NCI-H146 treated with DMSO at 0.1 percent for 48 hours (cell line): ENCODE measurements around the gene SIL1.

ENCODE experiments used
- DNase-seq: peaks from one replicate; lab custom pipeline; 2025; ENCODE audit not compliant: unreplicated experiment; lab: John Stamatoyannopoulos, UW

Gene SIL1

DNA sequence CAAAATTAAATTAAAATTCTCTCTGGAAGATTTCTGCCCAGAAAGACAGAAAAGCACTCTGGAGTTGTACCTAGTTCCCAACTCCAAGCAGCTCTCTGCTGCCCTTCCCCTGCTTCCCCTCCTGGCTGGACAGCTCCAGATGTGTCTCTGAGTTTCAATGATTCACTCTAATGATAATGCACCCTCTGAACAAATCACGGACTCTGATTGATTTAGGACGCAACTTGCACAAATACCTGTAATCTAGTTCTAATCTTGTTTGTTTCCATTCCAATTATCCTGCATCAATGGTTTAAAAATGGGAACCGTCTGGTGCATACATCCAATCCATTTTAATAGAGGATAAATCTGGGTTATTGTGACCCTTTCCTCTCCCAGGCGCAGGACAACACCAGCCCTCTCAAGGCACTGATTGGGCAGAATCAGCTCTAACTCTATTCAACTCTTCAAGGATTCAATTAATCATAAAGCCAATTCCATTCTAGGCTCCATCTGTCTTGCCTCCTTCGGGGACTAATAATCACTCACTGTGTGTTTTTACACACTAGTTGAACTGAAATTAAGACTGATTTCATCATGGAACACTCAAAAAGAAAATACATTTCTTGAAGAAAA, 211.9 kb downstream of the SIL1 start:
- no peak for DNase-seq

DNA sequence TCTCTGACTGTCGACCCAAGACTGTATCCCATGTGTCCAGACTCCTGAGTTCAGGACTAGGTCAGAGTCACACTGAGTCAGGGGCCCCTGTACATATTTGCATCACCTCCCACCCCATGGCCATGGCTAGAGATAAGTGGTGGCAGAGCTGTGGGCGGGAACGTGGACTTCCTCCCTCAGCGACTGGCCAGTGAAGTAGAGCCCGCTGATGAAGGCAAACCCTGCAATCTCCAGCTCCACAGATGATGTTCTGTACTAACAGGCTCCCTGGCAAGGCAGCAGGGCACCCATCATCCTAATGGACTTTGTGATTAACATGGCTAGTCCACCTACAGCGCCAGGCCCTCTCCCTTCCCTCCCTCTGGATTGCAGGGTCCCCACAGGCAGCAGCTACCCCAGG, 212.5 kb downstream of the SIL1 start:
- no peak for DNase-seq

DNA sequence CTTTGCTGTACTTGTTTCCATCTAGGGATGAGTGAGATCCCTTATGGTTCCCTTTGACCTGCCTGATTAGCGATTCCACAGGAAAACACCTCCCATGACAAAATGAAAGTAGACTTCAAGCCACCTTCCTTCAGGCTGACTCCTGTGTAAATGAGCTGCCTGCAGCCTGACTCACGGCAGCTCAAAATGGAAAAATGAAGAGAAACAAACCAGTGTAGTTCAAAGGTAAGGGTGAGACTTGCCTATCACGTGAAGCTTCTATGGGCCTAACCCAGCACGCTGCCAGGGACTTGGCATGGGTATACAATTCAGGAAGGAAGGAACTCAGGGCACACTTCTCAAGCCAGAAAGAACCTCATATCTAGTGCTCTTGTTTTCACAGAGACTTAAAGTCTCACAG, 212.9 kb downstream of the SIL1 start:
- DNase-seq = no peak

DNA sequence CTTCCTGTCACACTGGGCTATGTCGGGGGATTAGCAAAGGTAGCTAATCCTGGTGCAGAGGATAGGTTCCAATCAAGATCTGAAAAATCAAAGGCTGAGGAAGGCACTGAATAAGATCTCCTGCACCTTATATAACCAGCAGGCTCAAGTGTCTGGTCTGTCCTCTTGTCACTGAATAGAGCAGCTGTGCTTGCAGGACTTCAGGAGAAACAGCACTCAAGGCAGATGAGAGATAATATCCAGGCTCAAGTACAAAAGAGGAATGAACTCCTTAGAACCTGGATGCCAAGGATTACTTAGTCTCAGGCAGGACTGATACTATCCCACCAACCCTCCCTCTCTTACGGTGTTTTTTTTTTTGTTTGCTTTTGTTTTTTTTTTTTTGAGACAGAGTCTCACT, 214.2 kb downstream of the SIL1 start:
- no peak for DNase-seq

DNA sequence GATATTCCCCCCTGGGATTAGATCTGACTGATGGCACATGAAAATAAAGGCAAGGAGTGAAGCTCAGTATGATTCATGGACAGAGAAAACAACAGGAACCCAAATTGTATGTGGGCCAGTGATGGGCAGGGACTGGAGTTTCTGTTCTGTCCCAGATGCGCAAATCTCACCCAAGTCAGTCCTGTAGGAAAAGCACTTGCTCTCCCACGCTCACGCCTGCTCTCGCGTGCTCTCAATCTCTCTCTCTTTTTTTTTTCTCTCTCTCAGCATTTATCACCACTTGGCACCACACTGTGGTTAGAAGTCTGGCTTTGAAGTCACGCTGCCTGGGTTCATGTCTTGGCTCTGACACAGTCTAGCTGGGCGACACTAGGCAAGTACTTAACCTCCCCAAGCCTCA, 216.6 kb downstream of the SIL1 start:
- DNase-seq = no peak

DNA sequence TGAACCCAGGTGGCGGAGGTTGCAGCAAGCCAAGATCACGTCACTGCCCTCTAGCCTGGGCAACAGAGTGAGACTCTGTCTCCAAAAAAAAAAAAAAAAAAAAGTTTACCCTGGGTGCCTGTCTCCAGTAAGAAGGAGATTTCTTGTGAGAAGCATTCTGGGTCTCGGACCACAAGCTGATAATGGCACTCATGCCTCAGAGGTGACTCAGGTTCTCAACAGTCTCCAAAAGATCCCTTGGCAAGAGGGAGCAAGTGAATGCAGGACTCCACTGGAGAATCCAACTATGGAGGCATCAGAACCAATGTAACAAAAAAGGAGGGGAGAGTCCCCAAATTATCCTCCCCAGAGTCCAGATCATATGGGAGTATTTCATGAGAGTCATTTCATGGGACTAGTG, 217.0 kb downstream of the SIL1 start:
- no peak for DNase-seq

DNA sequence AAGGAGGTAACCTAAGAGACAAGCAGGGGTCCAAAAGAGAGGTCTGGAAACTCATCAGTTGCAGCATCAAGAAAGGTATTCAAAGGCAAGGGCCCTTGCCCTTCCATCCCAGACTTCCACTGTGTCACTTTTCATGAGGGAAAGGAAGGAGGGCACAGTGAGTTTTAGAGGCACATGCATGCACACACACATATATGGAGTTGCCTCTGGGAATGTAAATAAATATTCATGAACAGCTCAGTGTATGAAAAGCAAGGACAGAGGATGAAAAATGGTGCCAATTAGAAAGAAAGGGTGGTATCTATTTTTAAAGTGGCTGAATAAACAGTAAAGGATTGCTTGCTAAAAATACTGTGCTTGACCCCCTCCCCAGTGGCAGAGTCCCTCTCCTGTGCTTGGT, 217.7 kb downstream of the SIL1 start:
- DNase-seq = no peak

DNA sequence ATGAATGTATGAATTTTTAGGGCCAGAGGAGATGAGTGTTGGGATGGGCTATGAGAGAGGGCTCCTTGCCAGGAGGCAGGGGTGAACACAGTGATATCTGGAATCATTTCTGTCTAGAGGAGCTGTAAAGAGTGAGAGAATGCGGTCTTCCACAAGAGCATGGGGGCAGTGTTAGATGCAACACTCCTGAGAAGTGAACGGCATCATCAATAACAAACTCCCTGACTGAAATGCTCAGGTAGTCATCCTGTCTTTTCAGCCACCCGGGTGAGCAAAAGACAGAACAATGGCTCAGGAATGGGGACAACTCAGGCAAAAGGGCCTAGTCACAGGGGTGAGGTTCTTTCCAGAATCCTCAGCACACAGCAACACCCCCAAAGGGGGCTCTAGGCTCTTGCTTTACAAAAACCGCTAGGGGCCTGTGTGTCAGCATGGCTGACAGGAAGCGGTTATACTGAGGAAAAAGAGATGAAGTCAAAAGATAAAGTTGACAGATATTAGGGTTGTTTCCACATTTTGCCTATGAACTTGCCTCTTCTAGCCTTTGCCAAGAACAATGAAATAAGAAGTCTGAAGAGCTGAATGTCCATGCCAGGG, 218.4 kb downstream of the SIL1 start:
- DNase-seq = no peak

DNA sequence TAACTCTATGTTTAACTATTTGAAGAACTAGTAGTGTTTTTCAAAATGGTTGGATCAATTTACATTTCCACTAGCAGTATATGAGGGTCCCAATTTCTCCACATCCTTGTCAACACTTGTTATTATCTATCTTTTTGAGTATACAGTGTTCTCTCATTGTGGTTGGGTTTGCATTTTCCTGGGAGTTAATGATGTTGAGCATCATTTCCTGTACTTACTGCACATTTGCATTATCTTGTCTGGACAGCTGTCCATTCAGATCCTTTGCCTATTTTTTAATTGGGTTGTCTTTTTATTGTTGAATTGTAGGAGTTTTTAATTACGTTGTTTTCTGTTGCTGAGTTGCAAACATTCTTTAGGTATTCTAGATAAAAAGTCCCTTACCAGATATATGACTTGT, 219.6 kb downstream of the SIL1 start:
- no peak for DNase-seq

DNA sequence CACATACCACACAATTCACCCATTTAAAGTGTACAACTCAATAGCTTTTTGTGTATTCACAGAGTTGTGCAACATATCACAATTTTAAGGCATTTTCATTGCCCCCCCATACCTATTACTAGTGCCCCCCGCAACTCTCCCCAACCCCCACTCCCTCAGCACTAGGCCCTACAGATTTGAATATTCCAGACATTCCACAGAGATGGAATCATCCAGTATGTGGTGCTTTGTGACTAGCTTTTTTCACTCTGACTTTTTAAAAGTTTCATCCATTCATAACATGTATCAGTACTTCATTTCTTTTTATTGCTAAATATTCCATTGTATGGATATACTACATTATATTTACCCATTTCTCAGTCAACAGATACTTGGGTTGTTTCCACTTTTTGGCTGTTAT, 220.1 kb downstream of the SIL1 start:
- DNase-seq = no peak

DNA sequence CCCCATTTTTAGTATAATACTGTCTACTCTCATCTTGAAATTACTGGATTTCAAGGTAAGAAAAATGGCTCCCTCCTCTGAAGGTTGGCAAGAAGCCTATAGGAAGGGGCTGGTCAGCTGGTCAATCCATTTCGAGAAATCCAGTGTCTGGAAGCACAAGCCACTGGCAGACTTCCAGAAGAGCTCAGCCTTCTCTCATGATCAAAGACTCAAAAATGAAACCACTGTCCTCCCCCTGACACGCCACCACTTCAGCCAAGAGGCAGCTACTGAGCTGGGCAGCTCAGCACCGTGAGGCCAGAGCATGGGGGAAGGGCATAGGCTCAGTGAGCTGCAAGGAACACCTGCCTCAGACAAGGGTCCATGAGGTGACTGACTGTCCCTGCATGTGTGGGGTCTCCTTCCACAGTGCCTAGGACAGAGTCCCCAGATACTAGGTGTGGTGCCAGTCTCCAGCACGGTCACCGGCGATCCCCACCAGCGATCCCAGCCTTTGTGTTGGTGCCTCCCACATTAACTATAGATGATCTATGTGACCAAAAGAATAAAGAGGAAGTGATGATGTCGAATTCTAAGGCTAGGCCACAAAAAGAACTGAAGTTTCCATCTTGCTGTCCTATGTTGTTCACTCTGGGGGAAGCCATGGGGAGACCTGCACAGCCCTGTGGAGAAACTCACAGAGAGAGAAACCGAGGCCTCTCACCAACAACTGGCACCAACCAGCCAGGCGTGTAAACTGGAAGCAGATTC, 222.9 kb downstream of the SIL1 start:
- DNase-seq = no peak

DNA sequence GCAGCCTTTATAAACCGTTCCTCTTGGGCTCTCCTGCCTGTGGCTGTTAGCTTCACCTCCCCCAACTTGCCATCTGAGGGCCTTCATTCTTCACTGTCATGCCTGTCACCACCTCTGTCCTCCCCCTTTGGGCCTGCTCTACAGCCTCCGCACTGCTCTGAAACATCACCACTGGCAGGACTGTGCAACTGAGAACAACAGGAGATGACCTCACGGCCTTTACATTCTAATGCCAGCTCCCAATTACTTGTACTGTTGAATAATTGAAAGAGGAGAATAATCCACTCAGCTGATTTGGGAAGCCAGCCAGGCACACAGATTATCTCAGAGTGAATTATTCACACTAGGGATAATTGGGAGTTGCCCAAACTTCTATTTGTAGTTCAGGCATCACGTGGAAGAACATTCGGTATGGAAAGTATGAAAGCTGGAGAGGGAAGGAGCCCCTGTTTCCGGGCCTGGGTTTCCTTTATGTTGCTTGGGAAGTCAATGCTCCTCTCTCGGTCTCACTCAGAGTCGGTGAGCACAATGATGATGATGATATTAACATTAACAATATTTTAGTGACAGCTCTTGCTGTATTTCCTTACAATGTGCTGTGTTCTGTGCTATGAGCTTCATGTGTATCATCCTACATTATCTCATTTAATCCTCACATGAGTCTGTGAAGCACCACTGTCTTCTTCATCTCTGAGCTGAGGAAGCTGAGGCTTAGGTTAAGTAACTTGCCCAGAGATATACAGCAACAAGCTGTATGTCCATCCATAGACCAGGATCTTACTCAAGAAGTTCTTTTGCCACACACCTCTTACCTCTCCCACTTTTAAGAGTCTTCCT, 223.7 kb downstream of the SIL1 start:
- no peak for DNase-seq

DNA sequence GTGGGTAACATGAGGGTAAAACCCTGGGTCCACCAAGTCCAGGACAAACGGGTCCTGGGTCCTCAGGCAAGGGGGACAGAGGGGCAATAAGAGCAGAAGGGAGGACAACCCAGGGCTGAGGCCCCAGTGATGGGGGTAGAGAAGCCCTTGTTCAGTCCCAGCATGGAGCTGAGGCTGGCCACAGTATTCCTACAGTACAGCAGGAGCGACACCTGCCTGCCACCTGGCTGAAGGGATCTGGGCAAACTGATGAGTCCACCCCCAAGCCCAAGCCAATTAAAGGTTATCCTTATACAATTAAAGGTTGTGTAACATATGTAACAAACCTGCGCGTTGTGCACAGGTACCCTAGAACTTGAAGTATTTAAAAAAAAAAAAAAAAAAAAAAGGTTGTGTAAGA, 225.3 kb downstream of the SIL1 start:
- DNase-seq = no peak

DNA sequence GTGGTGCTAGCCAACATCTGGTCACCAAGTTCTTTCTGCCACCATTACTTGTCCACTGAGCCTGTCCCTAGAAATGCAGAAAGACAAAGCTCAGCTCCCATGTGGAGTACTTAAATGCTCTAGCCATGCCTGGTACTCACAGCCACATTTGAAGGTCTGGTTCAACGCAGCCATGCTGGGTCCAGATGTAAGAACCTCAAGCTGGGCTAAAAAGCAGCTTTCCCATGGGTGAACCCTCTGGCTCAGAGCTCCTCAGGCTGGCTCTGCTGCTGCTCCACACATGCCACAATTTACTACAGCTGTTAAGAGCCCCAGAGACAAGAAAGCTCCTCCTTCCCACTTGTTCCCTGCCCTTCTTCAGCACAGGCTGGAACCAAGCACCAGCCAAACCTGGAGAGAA, 225.9 kb downstream of the SIL1 start:
- DNase-seq = no peak

DNA sequence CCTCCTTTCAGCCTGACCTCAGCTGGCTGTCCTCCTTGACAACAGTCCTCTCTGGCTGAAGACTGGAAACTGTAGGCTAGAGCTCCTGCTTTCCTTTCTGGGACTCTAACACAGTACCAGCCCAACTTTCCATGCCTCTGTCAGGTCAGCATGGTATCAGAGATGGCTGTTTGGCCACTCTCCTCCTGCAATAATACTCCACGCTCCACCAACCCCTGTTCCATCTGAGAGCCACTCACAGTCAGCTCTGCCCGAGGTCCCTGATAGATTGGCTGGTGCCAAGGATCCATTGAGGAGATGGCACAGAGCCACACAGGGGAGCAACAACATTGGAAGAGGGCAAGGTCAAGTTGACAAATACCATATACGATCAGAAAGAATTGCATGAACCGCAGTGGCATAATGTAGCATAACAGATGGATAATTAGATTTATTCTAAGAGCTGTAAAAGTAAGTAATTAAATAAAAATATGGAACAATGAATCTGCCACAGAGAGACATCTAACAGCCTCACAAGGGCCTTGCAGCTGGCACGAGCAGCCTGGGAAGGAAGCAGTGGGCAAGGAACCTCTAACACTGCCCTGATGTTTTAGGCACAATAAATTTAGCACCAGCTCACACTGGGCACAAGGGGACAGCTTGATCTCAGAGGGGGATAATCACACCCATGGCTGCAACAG, 228.7 kb downstream of the SIL1 start:
- DNase-seq = no peak

DNA sequence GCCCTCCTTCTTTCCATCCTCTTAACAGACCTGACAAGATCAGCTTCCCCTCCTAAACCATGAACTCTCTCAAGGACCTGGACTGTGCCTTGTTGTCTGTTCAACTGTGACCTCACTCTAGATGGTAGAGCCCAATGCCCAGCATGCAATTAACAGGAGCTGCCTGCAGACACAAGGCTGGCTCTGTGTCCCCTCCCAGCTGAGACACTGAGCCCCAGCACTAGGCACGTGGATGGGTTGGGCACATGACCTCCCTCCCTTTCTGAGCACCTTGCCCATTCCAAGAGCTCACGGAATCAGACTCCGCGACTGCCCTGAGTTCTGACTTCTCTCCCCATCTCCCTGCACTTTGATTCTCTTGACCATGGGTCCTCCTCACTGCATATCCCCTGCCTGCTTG, 229.6 kb downstream of the SIL1 start:
- DNase-seq = no peak

DNA sequence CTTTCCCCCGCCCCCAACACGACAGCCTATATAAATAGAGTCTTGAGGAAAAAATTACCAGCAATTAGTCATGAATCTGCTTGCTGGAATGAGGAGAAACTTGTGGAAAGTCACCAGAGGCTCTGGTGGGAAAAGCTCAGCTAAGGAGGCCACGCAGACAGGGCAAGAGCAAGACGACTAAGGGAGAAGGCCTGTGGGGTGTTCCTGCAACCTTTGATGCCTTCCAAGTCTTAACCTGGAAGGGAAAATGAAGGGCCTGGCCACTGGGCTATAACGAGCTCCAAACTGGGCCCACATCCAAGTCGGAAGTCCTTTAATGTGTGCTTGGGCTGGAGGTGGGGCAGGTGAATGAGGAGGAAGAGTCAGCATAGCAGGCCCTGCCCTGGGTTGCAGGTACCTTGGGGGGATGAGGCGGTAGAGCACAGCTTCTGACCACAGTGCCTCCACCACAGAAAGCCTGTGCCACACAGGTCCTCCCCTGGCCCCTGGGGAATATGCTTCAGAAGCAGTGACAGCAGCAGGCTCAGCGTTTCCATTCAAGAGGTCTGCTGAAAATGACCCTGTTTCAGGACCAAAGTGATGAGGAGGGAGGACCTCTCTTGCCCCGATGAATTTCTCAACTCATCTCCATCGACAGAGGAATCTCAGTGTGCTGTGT, 230.2 kb downstream of the SIL1 start:
- no peak for DNase-seq

DNA sequence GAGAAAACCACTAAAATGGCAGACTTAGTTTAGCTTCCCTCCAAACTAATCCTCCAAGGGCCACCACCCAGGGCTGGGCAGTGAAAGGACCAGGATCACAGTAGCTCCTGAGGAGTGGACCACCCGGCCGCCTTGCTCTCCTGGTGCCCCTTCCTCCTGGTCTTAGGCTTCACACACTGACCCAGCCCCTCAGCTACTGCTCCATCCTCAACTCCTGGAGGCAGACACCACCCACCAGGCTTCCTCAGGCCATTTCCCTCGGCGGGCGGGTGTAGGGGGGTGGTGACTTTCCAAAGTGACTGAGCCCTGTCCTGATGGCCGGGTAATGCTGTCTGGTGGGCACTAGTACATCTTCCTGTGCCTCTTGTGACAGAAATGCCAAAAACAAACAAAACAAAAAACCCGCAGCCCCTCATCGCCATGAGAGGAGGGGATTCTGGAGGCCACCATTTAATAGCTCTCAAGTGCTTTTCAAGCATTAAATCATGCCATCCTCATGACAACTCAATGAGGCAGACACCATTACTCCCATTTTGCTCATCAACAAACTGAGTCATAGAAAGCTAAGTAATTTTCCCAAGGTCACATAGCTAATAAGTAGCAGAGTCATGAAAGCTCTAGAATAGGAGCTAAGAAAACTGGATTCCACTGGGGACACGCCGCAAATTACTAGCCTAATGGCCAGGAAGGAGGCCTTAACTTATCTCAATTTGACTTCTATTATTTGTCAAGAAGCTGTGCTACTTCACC, 231.8 kb downstream of the SIL1 start:
- no peak for DNase-seq

DNA sequence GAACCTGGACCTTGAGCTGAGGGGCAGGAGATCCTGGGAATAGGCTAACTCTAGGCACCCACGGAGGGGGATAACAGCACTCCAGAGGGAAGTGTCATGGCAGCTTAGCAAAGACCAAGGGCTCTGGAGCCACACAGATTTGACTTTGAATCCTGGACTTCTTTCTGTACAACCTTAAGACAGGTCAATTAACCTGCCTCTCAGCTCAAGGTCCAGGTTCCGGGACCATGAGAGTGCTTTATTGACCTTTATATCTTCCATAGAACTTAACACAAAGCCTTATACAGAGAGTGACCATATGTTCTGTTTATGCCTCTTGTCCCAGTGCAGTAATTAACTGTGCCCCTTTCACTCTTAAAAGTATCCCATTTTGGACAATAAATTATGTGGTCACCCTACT, 232.5 kb downstream of the SIL1 start:
- no peak for DNase-seq

DNA sequence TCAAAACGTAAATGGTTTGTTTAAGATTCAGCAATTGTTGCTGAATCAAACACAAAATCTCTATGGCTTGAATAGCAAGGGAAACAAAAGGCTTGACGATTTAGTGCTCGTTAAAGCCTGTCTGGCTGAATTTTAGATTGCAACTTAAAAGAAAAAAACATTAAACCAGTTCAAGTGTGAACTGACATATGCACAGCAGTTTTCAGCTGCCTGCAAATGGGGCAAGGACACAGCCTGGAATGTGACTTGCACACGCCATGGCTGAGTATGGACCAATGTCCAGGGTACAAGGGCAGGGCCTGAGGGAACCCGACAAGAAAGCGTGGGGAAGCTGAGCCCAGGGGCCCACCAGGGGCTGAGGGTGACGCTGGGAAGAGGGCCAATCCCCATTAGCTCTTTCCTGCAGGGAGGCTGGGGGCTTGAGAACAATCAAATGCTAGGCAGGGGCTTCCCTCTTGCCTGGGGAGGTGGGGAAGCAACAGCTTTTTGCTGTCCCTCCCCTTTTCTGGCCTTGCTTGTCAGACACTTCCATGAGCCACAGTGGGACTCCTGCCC, 233.4 kb downstream of the SIL1 start:
- no peak for DNase-seq
